GM23338 (cell line): Measurements from ENCODE around the gene TSR3. TPM values are rescaled to one million over a fixed set of nuclear protein-coding genes. Genes with fewer than 3 reads are reported as not detected.

Experiments used
- ATAC-seq: fragments of 200-7000 bp; cut with Tn5 transposase; 3 replicates; pipeline ENCODE4 v1.9.1; 2020
- DNase-seq: peaks from one replicate; pipeline ENCODE4 v3.0.0-alpha.2; 2015; ENCODE audit warnings: low spot score
- H2AFZ ChIP-seq: fragments of 200-600 bp; sonication (generic); 2 replicates; pipeline ENCODE4 v1.8.0; 2016; ENCODE audit warnings: antibody characterized with exemption, mild to moderate bottlenecking, moderate library complexity
- H3F3A ChIP-seq: fragments of 200-600 bp; sonication (generic); replicated peaks from 2 replicates; pipeline ENCODE4 v1.8.0; 2017; ENCODE audit warnings: antibody characterized with exemption, mixed run types, low read depth
- H3K27ac ChIP-seq: fragments of 200-600 bp; sonication (generic); 2 replicates; pipeline ENCODE4 v1.6.1; 2016; ENCODE audit warnings: low read depth
- H3K27me3 ChIP-seq: fragments of 200-600 bp; sonication (generic); 2 replicates; pipeline ENCODE4 v1.8.0; 2016; ENCODE audit warnings: mild to moderate bottlenecking, mixed run types, moderate library complexity; ENCODE audit not compliant: insufficient read depth
- H3K36me3 ChIP-seq: fragments of 200-600 bp; sonication (generic); 2 replicates; pipeline ENCODE4 v1.8.0; 2016; ENCODE audit warnings: mild to moderate bottlenecking; ENCODE audit not compliant: insufficient read depth
- H3K4me1 ChIP-seq: fragments of 200-600 bp; sonication (generic); 2 replicates; pipeline ENCODE4 v1.8.0; 2016; ENCODE audit warnings: mild to moderate bottlenecking, moderate library complexity; ENCODE audit not compliant: insufficient read depth
- H3K4me2 ChIP-seq: fragments of 200-600 bp; sonication (generic); 2 replicates; pipeline ENCODE4 v1.7.1; 2017; ENCODE audit warnings: mixed run types
- H3K4me3 ChIP-seq: fragments of 200-600 bp; sonication (generic); 2 replicates; pipeline ENCODE4 v1.6.1; 2016; ENCODE audit warnings: mixed run types
- H3K79me2 ChIP-seq: fragments of 200-600 bp; sonication (generic); replicated peaks from 2 replicates; pipeline ENCODE4 v1.8.0; 2017; ENCODE audit warnings: mild to moderate bottlenecking; ENCODE audit not compliant: insufficient read depth
- H3K9me2 ChIP-seq: fragments of 200-600 bp; sonication (generic); 2 replicates; pipeline ENCODE4 v1.8.0; 2017; ENCODE audit not compliant: insufficient read depth
- H4K20me1 ChIP-seq: fragments of 200-600 bp; sonication (generic); replicated peaks from 2 replicates; pipeline ENCODE4 v1.8.0; 2017; ENCODE audit warnings: mild to moderate bottlenecking; ENCODE audit not compliant: insufficient read depth
- H3K27ac Mint-ChIP-seq: 2 replicates; pipeline ENCODE4 v1.8.0; 2020; ENCODE audit warnings: inconsistent platforms, mild to moderate bottlenecking, moderate library complexity, mixed read lengths
- H3K27me3 Mint-ChIP-seq: 3 replicates; pipeline ENCODE4 v1.8.0; 2022; ENCODE audit warnings: low read depth, mild to moderate bottlenecking, moderate library complexity, mixed read lengths, inconsistent platforms; ENCODE audit not compliant: insufficient read depth, poor library complexity
- H3K36me3 Mint-ChIP-seq: 3 replicates; pipeline ENCODE4 v1.8.0; 2021; ENCODE audit warnings: low read depth, mild to moderate bottlenecking, inconsistent platforms, moderate library complexity, mixed read lengths
- H3K4me1 Mint-ChIP-seq: 3 replicates; pipeline ENCODE4 v1.8.0; 2020; ENCODE audit warnings: mild to moderate bottlenecking, inconsistent platforms, mixed read lengths
- H3K4me3 Mint-ChIP-seq: 3 replicates; pipeline ENCODE4 v1.8.0; 2021; ENCODE audit warnings: moderate library complexity, mild to moderate bottlenecking, inconsistent platforms, mixed read lengths
- H3K9me3 Mint-ChIP-seq: 3 replicates; pipeline ENCODE4 v1.8.0; 2020; ENCODE audit warnings: moderate library complexity, mild to moderate bottlenecking, inconsistent platforms, mixed read lengths
- CREB1 ChIP-seq: fragments of 250-450 bp; sonication (Bioruptor Pico); IDR thresholded peaks from 2 replicates; pipeline ENCODE4 v1.5.0; 2020; ENCODE audit warnings: low read depth, mild to moderate bottlenecking, moderate library complexity
- CTCF ChIP-seq, 2 experiments: fragments of 200-600 bp in 1 of 2; sonication (generic) in 1 of 2; conservative IDR thresholded peaks; 2 replicates each; pipeline versions ENCODE4 v1.5.1 to v1.6.1; 2016 to 2017; ENCODE audit warnings: antibody characterized with exemption in 2 of 2, low read depth in 2 of 2, mild to moderate bottlenecking in 2 of 2, moderate library complexity in 1 of 2
- ETS1 ChIP-seq: IDR thresholded peaks from 2 replicates; pipeline ENCODE4 v1.6.1; 2016; ENCODE audit warnings: antibody characterized with exemption
- EZH2phosphoT487 ChIP-seq: fragments of 200-600 bp; sonication (generic); IDR thresholded peaks from one replicate; pipeline ENCODE4 v1.8.1; 2018; ENCODE audit warnings: antibody characterized with exemption; ENCODE audit not compliant: unreplicated experiment
- NANOG ChIP-seq: IDR thresholded peaks from 2 replicates; pipeline ENCODE4 v1.6.1; 2016; ENCODE audit warnings: antibody characterized with exemption, borderline replicate concordance
- POLR2AphosphoS5 ChIP-seq: IDR thresholded peaks from 2 replicates; pipeline ENCODE4 v1.6.1; 2016; ENCODE audit warnings: antibody characterized with exemption, low read depth
- REST ChIP-seq: IDR thresholded peaks from one replicate; pipeline ENCODE4 v1.6.1; 2018; ENCODE audit warnings: antibody characterized with exemption; ENCODE audit not compliant: unreplicated experiment
- STAT1 ChIP-seq: IDR thresholded peaks from one replicate; pipeline ENCODE4 v1.6.1; 2016; ENCODE audit warnings: antibody characterized with exemption; ENCODE audit not compliant: unreplicated experiment
- ZNF114 ChIP-seq: fragments of 250-450 bp; sonication (Bioruptor Pico); IDR thresholded peaks from 2 replicates; pipeline ENCODE4 v1.5.0; 2020; ENCODE audit warnings: mild to moderate bottlenecking, moderate library complexity
- ZNF331 ChIP-seq: fragments of 250-450 bp; sonication (Bioruptor Pico); IDR thresholded peaks from 2 replicates; pipeline ENCODE4 v1.5.0; 2020; ENCODE audit warnings: low read depth, mild to moderate bottlenecking, moderate library complexity
- polyA plus RNA-seq: library from polyadenylated mRNA; unstranded; fragments of >200 nt; fragmentation: Nextera tagmentation; extraction: Ambion mirVana; gene quantifications from 2 replicates; pipeline ENCODE4 v1.2.1, GENCODE V29; 2016
- total RNA-seq: library from RNA; depleted of rRNA; stranded (reverse); fragments of >200 nt; shearing (Covaris generic); gene quantifications from 2 replicates; pipeline ENCODE4 v1.2.3, GENCODE V29; 2014

Gene TSR3
- total and polyA plus RNA-seq, 2 experiments from 2014 or later: 58.5 to 97.3 TPM

- peaks cover 9% of the 10 kb centered on the region for H4K20me1 ChIP-seq
- no peak for ATAC-seq
- Mint-ChIP-seq H3K36me3 (peaks cover 9% of the 10 kb centered on the region), H3K4me3 (peak overlapping the region; percentile 1; the same call in 1 of the 3 replicates), H3K27ac (no peak overlapping the region), H3K9me3 (peaks cover 3% of the 10 kb centered on the region; the same call in 2 of the 3 replicates), H3K27me3 (peaks cover 27% of the 10 kb centered on the region), H3K4me1 (peaks cover 6% of the 10 kb centered on the region)
- no peak overlapping the region for H2AFZ ChIP-seq
- no peak for TF ChIP-seq STAT1
- TF ChIP-seq EZH2phosphoT487: no peak
- TF ChIP-seq ZNF331: no peak
- TF ChIP-seq REST: no peak
- TF ChIP-seq ZNF114 (CRISPR knock-in tag): no peak
- no peak for TF ChIP-seq CTCF (conservative IDR thresholded peaks at IDR 0.05; ENCODE audit: low read depth in 2 of 2)
- TF ChIP-seq POLR2AphosphoS5: no peak
- TF ChIP-seq CREB1: no peak
- no peak for TF ChIP-seq NANOG
- no peaks in the 10 kb centered on the region; the same call in 1 of the 2 replicates for H3F3A ChIP-seq
- DNase-seq: no peak
- H3K79me2 ChIP-seq: peaks cover 54% of the 10 kb centered on the region
- H3K4me3 ChIP-seq: no peak overlapping the region
- H3K4me2 ChIP-seq: no peak overlapping the region
- H3K9me2 ChIP-seq: no peaks in the 10 kb centered on the region
- H3K27me3 ChIP-seq: no peaks in the 10 kb centered on the region
- H3K4me1 ChIP-seq: peaks cover 7% of the 10 kb centered on the region; the same call in 1 of the 2 replicates
- no peak overlapping the region for H3K27ac ChIP-seq
- no peaks in the 10 kb centered on the region for H3K36me3 ChIP-seq
Observed at GRCh38 chr16:1354815-1355540, 3.3 kb upstream of the TSR3 start.

- Histone ChIP-seq H3K9me2 (no peaks in the 10 kb centered on the region), H3K4me3 (peak overlapping the region; percentile 93), H3K36me3 (no peaks in the 10 kb centered on the region; the same call in 1 of the 2 replicates), H2AFZ (no peak overlapping the region), H4K20me1 (peaks cover 4% of the 10 kb centered on the region; the same call in 1 of the 2 replicates), H3K27ac (no peak overlapping the region), H3K4me1 (peaks cover 7% of the 10 kb centered on the region; the same call in 1 of the 2 replicates), H3K79me2 (peaks cover 35% of the 10 kb centered on the region), H3F3A (no peaks in the 10 kb centered on the region; the same call in 1 of the 2 replicates), H3K27me3 (no peaks in the 10 kb centered on the region), H3K4me2 (peak overlapping the region; percentile 94)
- Mint-ChIP-seq H3K27me3 (peaks cover 28% of the 10 kb centered on the region), H3K36me3 (peaks cover 4% of the 10 kb centered on the region; the same call in 2 of the 3 replicates), H3K4me1 (peaks cover 6% of the 10 kb centered on the region), H3K27ac (no peak overlapping the region), H3K4me3 (peak overlapping the region; percentile 81), H3K9me3 (peaks cover 3% of the 10 kb centered on the region)
- DNase-seq (no peak), ATAC-seq (peak; percentile 33)
- TF ChIP-seq POLR2AphosphoS5 (no peak), STAT1 (no peak), ZNF114 (CRISPR knock-in tag) (no peak), REST (no peak), ETS1 (no peak), CREB1 (no peak), NANOG (no peak), CTCF (conservative IDR thresholded peaks at IDR 0.05; ENCODE audit: low read depth in 2 of 2) (no peak)
Observed at GRCh38 chr16:1351215-1351581, 480 bp downstream of the TSR3 start.
